Measurements from ENCODE around the gene ARHGAP29.

ARHGAP29 gene

GRCh38 chr1:94260635-94261387, 23.4 kb upstream of the ARHGAP29 start:
- no peak overlapping the region for H3K27ac ChIP-seq
- H3K27me3 ChIP-seq = peaks cover 12% of the 10 kb centered on the region

GRCh38 chr1:94259635-94260289, 22.4 kb upstream of the ARHGAP29 start:
- H3K27ac ChIP-seq = no peak overlapping the region
- H3K4me1 ChIP-seq (ENCODE audit: control insufficient read depth in 1 of 2, insufficient read depth in 1 of 2, low read depth in 1 of 2, low read length in 1 of 2) = no peaks in the 10 kb centered on the region

More at GRCh38 chr1:94260635-94261387, 23.4 kb upstream of the ARHGAP29 start:
- TF ChIP-seq CTCF (IDR thresholded peaks at IDR 0.05) = no peak
- H3K4me3 ChIP-seq (ENCODE audit: low read depth in 1 of 2, low read length in 1 of 2) = no peak overlapping the region
- no peaks in the 10 kb centered on the region for H3K9me3 ChIP-seq
- no peaks in the 10 kb centered on the region for H3K36me3 ChIP-seq
- H3K4me1 ChIP-seq (ENCODE audit: control insufficient read depth in 1 of 2, insufficient read depth in 1 of 2, low read depth in 1 of 2, low read length in 1 of 2) = no peaks in the 10 kb centered on the region

GRCh38 chr1:94258873-94259331, 21.5 kb upstream of the ARHGAP29 start:
- Histone ChIP-seq H3K4me1 (ENCODE audit: control insufficient read depth in 1 of 2, insufficient read depth in 1 of 2, low read depth in 1 of 2, low read length in 1 of 2) (peaks cover 0 to 4% of the 10 kb centered on the region in 2 experiments), H3K36me3 (no peaks in the 10 kb centered on the region), H3K4me3 (ENCODE audit: low read depth in 1 of 2, low read length in 1 of 2) (no peak overlapping the region), H3K27ac (no peak overlapping the region), H3K9me3 (no peaks in the 10 kb centered on the region), H3K27me3 (peaks cover 31% of the 10 kb centered on the region)
- no peak for TF ChIP-seq CTCF (IDR thresholded peaks at IDR 0.05)

More at GRCh38 chr1:94259635-94260289, 22.4 kb upstream of the ARHGAP29 start:
- no peak for TF ChIP-seq CTCF (IDR thresholded peaks at IDR 0.05)
- no peaks in the 10 kb centered on the region for H3K36me3 ChIP-seq
- peaks cover 23% of the 10 kb centered on the region for H3K27me3 ChIP-seq
- no peaks in the 10 kb centered on the region for H3K9me3 ChIP-seq
- no peak overlapping the region for H3K4me3 ChIP-seq (ENCODE audit: low read depth in 1 of 2, low read length in 1 of 2)

- H3K4me1 ChIP-seq (ENCODE audit: control insufficient read depth in 1 of 2, insufficient read depth in 1 of 2, low read depth in 1 of 2, low read length in 1 of 2) = peaks cover 0 to 4% of the 10 kb centered on the region in 2 experiments
- no peak for TF ChIP-seq CTCF (IDR thresholded peaks at IDR 0.05)
Observed at GRCh38 chr1:94257444-94257843, 20.1 kb upstream of the ARHGAP29 start.

GRCh38 chr1:94255476-94255875, 18.1 kb upstream of the ARHGAP29 start:
- no peaks in the 10 kb centered on the region for H3K9me3 ChIP-seq
- H3K4me3 ChIP-seq (ENCODE audit: low read depth in 1 of 2, low read length in 1 of 2) = no peak overlapping the region
- peaks cover 3 to 7% of the 10 kb centered on the region in 2 experiments for H3K4me1 ChIP-seq (ENCODE audit: control insufficient read depth in 1 of 2, insufficient read depth in 1 of 2, low read depth in 1 of 2, low read length in 1 of 2)
- H3K36me3 ChIP-seq = no peaks in the 10 kb centered on the region
- TF ChIP-seq CTCF (IDR thresholded peaks at IDR 0.05) = no peak
- no peak overlapping the region for H3K27ac ChIP-seq
- H3K27me3 ChIP-seq = peaks cover 51% of the 10 kb centered on the region

More at GRCh38 chr1:94257444-94257843, 20.1 kb upstream of the ARHGAP29 start:
- H3K27ac ChIP-seq = no peak overlapping the region
- no peaks in the 10 kb centered on the region for H3K36me3 ChIP-seq
- H3K9me3 ChIP-seq = no peaks in the 10 kb centered on the region
- H3K4me3 ChIP-seq (ENCODE audit: low read depth in 1 of 2, low read length in 1 of 2) = no peak overlapping the region
- peaks cover 44% of the 10 kb centered on the region for H3K27me3 ChIP-seq
